Ovary (tissue), 3 donors: ENCODE measurements around the gene SLC17A3.

Experiments used
- POLR2A ChIP-seq: fragments of 450-650 bp; IDR thresholded peaks from one replicate; pipeline ENCODE4 v1.6.1; 2017; ENCODE audit warnings: antibody characterized with exemption, mild to moderate bottlenecking, moderate library complexity
- TF ChIP-seq, protein P1 (sequence below), 3 donors: fragments of 450-650 bp in 2 of 3; fragments of 200-600 bp in 1 of 3; IDR thresholded peaks; one replicate each; pipeline versions ENCODE4 v1.5.1 to v1.8.0; 2016 to 2022; ENCODE audit warnings: antibody characterized with exemption in 3 of 3, mild to moderate bottlenecking in 1 of 3
- donor health status: DM: no; HTN: no; CAD: no.

DNA sequence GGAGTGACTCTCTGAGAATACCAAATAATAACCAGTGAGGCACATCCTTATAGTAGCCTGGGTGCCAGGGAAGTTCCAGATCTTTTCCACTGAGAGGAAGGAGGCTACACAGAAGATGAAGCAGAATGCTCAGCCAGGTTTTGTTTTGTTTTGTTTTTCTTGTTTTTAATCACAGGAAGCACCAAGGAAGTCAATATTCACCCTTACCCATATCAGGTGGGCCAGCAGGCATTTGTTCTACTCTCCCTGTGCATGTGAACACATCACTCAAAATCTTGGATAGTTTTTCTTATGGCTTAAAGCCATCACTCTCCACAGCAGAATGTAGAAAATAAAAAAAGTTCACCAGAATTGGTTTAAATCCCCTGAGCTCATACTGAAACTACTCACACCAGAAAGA is 52.7 kb downstream of the SLC17A3 start:
- TF ChIP-seq, protein P1, sequence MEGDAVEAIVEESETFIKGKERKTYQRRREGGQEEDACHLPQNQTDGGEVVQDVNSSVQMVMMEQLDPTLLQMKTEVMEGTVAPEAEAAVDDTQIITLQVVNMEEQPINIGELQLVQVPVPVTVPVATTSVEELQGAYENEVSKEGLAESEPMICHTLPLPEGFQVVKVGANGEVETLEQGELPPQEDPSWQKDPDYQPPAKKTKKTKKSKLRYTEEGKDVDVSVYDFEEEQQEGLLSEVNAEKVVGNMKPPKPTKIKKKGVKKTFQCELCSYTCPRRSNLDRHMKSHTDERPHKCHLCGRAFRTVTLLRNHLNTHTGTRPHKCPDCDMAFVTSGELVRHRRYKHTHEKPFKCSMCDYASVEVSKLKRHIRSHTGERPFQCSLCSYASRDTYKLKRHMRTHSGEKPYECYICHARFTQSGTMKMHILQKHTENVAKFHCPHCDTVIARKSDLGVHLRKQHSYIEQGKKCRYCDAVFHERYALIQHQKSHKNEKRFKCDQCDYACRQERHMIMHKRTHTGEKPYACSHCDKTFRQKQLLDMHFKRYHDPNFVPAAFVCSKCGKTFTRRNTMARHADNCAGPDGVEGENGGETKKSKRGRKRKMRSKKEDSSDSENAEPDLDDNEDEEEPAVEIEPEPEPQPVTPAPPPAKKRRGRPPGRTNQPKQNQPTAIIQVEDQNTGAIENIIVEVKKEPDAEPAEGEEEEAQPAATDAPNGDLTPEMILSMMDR (IDR thresholded peaks at IDR 0.05) = no peak
- TF ChIP-seq POLR2A = no peak
